Activated naive CD8-positive, alpha-beta T cell treated with anti-CD3 and anti-CD28 coated beads, Interleukin-2, amount 10 ng/mL, durations not matched to agents 7 days and 5 days (primary cell): ENCODE measurements around the gene CFAP54. TPM values are rescaled to one million over a fixed set of nuclear protein-coding genes. Genes with fewer than 3 reads are reported as not detected.

ENCODE experiments used
- ATAC-seq: fragments of 150-1000 bp; cut with Tn5 transposase; one replicate; pipeline ENCODE4 v1.10.0; 2021; ENCODE audit warnings: low read depth, moderate library complexity
- POLR2A ChIA-PET: fragments of 350-600 bp; sonication (Branson Sonifier 250); formaldehyde crosslinking; loops from one replicate; lab custom pipeline; 2021; ENCODE audit warnings: antibody characterized with exemption; lab: Charles Lee
- DNase-seq: peaks from one replicate; pipeline ENCODE4 v3.0.0; 2021
- H3K27ac Mint-ChIP-seq: one replicate; pipeline ENCODE4 v1.8.0; 2022; ENCODE audit warnings: mild to moderate bottlenecking, mixed read lengths
- H3K27me3 Mint-ChIP-seq: one replicate; pipeline ENCODE4 v1.8.0; 2022; ENCODE audit warnings: mild to moderate bottlenecking, moderate library complexity, mixed read lengths
- H3K36me3 Mint-ChIP-seq: one replicate; pipeline ENCODE4 v1.8.0; 2021; ENCODE audit warnings: mild to moderate bottlenecking, mixed read lengths
- H3K4me1 Mint-ChIP-seq: one replicate; pipeline ENCODE4 v1.8.0; 2021; ENCODE audit warnings: mixed read lengths
- H3K4me3 Mint-ChIP-seq: one replicate; pipeline ENCODE4 v1.8.0; 2022; ENCODE audit warnings: mild to moderate bottlenecking, moderate library complexity, mixed read lengths
- H3K9me3 Mint-ChIP-seq: one replicate; pipeline ENCODE4 v1.8.0; 2021; ENCODE audit warnings: mixed read lengths
- total RNA-seq, 2 experiments: library from RNA; stranded (reverse); gene quantifications; one replicate each; pipeline ENCODE4 v1.2.3, GENCODE V29; 2021

Gene CFAP54
- total RNA-seq, 2 experiments from 2014 or later: 0.94 to 1.8 TPM

DNA sequence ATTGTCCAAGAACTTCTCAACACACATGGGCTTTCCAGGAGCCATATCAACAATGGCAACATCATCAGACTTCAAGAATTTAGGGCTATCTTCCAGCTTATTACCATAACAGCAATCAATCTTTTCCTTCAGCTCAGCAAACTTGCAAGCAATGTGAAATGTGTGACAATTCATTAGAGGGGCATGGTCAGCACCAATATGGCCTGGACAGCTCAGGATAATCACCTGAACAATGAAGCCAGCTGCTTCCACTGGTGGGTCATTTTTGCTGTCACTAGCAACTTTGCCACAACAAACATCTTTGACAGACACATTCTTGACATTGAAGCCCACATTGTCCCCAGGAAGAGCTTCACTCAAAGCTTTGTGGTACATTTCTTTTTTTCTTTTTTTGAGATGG lies 411.8 kb downstream of the CFAP54 start:
- DNase-seq (no peak), ATAC-seq (no peak)
- H3K4me3 Mint-ChIP-seq: no peak overlapping the region
- H3K27me3 Mint-ChIP-seq: peaks cover 26% of the 10 kb centered on the region
- H3K27ac Mint-ChIP-seq: no peak overlapping the region
- no peaks in the 10 kb centered on the region for H3K36me3 Mint-ChIP-seq
- peaks cover 3% of the 10 kb centered on the region for H3K4me1 Mint-ChIP-seq
- H3K9me3 Mint-ChIP-seq: no peaks in the 10 kb centered on the region
- POLR2A ChIA-PET: no interaction called here

GRCh38 chr12:96902076-96902475 lies 412.7 kb downstream of the CFAP54 start:
- peaks cover 7% of the 10 kb centered on the region for H3K4me1 Mint-ChIP-seq
- no peaks in the 10 kb centered on the region for H3K36me3 Mint-ChIP-seq
- ATAC-seq: no peak
- H3K27me3 Mint-ChIP-seq: peaks cover 21% of the 10 kb centered on the region
- H3K27ac Mint-ChIP-seq: no peak overlapping the region
- no peak for DNase-seq
- POLR2A ChIA-PET: no interaction called here
- H3K9me3 Mint-ChIP-seq: no peaks in the 10 kb centered on the region
- no peak overlapping the region for H3K4me3 Mint-ChIP-seq

DNA sequence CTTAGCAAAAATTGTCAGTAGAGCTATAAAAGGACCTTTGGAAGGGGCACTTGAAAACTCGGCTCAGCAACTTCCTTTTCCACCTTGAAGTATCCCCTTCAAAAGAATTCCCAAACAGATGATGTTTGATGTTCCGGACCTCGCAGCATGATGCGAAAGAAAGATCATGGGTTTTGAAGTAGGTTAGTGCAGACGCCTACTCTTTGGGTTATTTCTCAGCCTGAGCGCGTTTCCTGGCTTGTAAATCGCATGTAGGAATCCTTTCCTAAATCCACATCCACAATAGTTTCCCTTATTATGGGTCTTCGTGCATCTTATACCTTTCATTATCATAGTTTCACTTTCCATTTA lies 417.1 kb downstream of the CFAP54 start:
- Mint-ChIP-seq H3K4me3 (peak overlapping the region; percentile 97), H3K9me3 (no peaks in the 10 kb centered on the region), H3K4me1 (peaks cover 39% of the 10 kb centered on the region), H3K27ac (peak overlapping the region; percentile 92), H3K27me3 (peaks cover 18% of the 10 kb centered on the region), H3K36me3 (peaks cover 16% of the 10 kb centered on the region)
- ATAC-seq: no peak
- no peak for DNase-seq
- POLR2A ChIA-PET: interaction anchor here (0.7 to 2.0 kb wide), 3 partner anchors 12 to 1573 kb away, joined by 3 to 11 read pairs (median 6); no protein-coding TSS in a partner anchor

- peak; percentile 86 for ATAC-seq
- peaks cover 16% of the 10 kb centered on the region for H3K36me3 Mint-ChIP-seq
- POLR2A ChIA-PET: interaction anchor here (0.7 to 2.0 kb wide), 4 partner anchors 11 to 1573 kb away, joined by 3 to 11 read pairs (median 5); no protein-coding TSS in a partner anchor
- H3K27me3 Mint-ChIP-seq: peaks cover 18% of the 10 kb centered on the region
- H3K27ac Mint-ChIP-seq: peak within 1 kb of the TSS; percentile 94
- H3K9me3 Mint-ChIP-seq: no peaks in the 10 kb centered on the region
- peak within 1 kb of the TSS; percentile 97 for H3K4me3 Mint-ChIP-seq
- peaks cover 41% of the 10 kb centered on the region for H3K4me1 Mint-ChIP-seq
- DNase-seq: peak; percentile 92
These were observed 417.7 kb downstream of the CFAP54 start, which contains the start of gene NEDD1 for GRCh38 chr12:96906849-96907670. Gene NEDD1, plus strand, starts transcription at chr12:96907257. Its CDS starts 2,503 bp downstream, at chr12:96909760.

DNA sequence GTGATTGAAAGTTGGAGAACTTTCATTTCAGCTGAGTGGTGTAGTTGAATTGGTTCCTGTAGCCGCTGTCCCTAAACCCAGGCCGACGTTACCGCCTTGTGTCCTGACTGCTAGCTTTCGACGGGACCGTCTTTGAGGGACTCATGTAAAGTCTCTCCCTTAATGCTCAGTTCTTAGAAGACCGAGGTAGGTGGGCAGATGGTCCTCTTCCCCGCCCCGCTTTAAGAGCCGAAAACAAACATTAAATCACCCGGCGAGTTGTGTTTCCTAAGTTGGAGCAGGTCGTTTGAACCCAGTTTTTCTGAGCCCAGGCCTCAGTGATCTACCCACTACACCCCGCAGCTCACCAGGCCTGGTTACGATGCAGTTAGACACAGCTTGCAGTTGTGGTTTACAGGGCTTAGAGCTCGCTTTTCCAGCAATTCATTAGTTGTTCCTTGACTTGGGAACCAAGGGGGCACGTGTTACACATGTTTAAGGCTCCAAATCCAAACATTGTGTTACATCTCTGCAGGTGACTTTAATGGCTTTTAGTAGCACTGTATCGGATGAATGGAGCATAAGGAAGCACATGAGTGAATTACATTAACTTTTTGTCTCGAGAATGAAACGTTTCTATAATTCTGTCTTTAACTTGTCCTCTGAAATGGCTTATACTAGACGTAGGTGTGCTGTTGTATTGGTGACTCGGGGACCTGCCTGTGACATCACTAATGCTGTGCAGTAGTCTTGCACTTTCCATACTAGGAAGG lies 418.5 kb downstream of the CFAP54 start:
- peaks cover 18% of the 10 kb centered on the region for H3K36me3 Mint-ChIP-seq
- POLR2A ChIA-PET: interaction anchor here (1.2 to 2.0 kb wide), 3 partner anchors 11 to 188 kb away, joined by 4 to 11 read pairs (median 6); no protein-coding TSS in a partner anchor
- ATAC-seq (peak; percentile 33), DNase-seq (peak; percentile 50)
- peak overlapping the region; percentile 94 for H3K27ac Mint-ChIP-seq
- peaks cover 18% of the 10 kb centered on the region for H3K27me3 Mint-ChIP-seq
- H3K9me3 Mint-ChIP-seq: no peaks in the 10 kb centered on the region
- peaks cover 43% of the 10 kb centered on the region for H3K4me1 Mint-ChIP-seq
- H3K4me3 Mint-ChIP-seq: peak overlapping the region; percentile 97

DNA sequence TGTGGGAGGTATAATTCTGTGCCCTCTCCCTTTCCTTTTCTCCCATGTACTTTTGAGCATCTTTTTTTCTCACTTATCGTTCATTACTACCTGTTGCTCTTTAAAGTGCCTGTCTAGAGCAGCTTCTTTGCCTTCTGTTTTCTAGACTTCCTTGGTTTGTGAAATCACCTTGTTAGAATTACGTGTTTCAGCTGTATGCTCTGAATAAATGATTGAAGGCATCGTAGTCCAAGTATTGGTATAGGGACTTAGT lies 419.0 kb downstream of the CFAP54 start:
- H3K27ac Mint-ChIP-seq: peak overlapping the region; percentile 94
- H3K27me3 Mint-ChIP-seq: peaks cover 18% of the 10 kb centered on the region
- POLR2A ChIA-PET: interaction anchor here (1.2 to 2.0 kb wide), 2 partner anchors 20 to 188 kb away, joined by 4 to 6 read pairs; no protein-coding TSS in a partner anchor
- peaks cover 43% of the 10 kb centered on the region for H3K4me1 Mint-ChIP-seq
- peaks cover 22% of the 10 kb centered on the region for H3K36me3 Mint-ChIP-seq
- no peaks in the 10 kb centered on the region for H3K9me3 Mint-ChIP-seq
- peak overlapping the region; percentile 97 for H3K4me3 Mint-ChIP-seq
- no peak for DNase-seq
- ATAC-seq: no peak

- H3K4me3 Mint-ChIP-seq: no peak overlapping the region
- no peak for ATAC-seq
- no peaks in the 10 kb centered on the region for H3K27me3 Mint-ChIP-seq
- H3K27ac Mint-ChIP-seq: no peak overlapping the region
- POLR2A ChIA-PET: no interaction called here
- DNase-seq: no peak
- peaks cover 40% of the 10 kb centered on the region for H3K4me1 Mint-ChIP-seq
- peaks cover 2% of the 10 kb centered on the region for H3K9me3 Mint-ChIP-seq
- H3K36me3 Mint-ChIP-seq: peaks cover 41% of the 10 kb centered on the region
These were observed 422.9 kb downstream of the CFAP54 start for GRCh38 chr12:96912261-96912660.

DNA sequence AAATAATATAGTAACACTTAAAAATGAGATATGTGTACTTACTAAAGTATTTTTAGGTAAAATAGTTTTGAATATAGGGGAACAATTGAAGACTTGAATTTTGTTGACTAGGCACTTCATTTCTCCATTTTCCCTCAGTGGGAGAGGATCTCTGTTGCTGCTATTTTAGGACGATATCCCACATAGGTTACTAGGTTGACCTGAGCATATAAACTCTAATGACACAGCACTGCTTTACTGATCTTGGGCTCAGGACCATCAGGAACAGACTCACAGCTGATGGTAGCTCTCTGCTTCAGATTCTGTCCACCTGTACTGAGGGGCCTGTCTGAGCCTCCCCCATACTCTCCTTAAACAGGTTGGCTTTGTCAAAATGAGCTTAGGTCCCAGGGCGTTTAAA lies 423.6 kb downstream of the CFAP54 start:
- H3K4me1 Mint-ChIP-seq: peaks cover 39% of the 10 kb centered on the region

GRCh38 chr12:96919510-96920210 lies 430.3 kb downstream of the CFAP54 start:
- Mint-ChIP-seq H3K4me3 (no peak overlapping the region), H3K4me1 (peaks cover 8% of the 10 kb centered on the region), H3K27ac (no peak overlapping the region), H3K36me3 (peaks cover 50% of the 10 kb centered on the region), H3K9me3 (peaks cover 2% of the 10 kb centered on the region), H3K27me3 (no peaks in the 10 kb centered on the region)
- DNase-seq (no peak), ATAC-seq (no peak)
- POLR2A ChIA-PET: interaction anchor here (0.6 to 3.3 kb wide), 2 partner anchors 13 to 64 kb away, joined by 3 to 11 read pairs; partner anchors contain the start of gene NEDD1

More for the DNA sequence above, 423.6 kb downstream of the CFAP54 start:
- H3K4me3 Mint-ChIP-seq: no peak overlapping the region
- H3K9me3 Mint-ChIP-seq: peaks cover 2% of the 10 kb centered on the region
- DNase-seq (no peak), ATAC-seq (no peak)
- POLR2A ChIA-PET: interaction anchor here (0.9 kb wide), 1 partner anchor 514 kb away, joined by 3 read pairs; no protein-coding TSS in a partner anchor
- peaks cover 40% of the 10 kb centered on the region for H3K36me3 Mint-ChIP-seq
- no peak overlapping the region for H3K27ac Mint-ChIP-seq
- no peaks in the 10 kb centered on the region for H3K27me3 Mint-ChIP-seq

Other genes starting within 250 kb of the CFAP54 start
- gene CDK17, start 89.1 kb upstream of the CFAP54 start, total RNA-seq: 10 to 100 TPM; 51.7 to 60.6 TPM